Stimulated activated CD4-positive, alpha-beta T cell treated with anti-CD3 and anti-CD28 coated beads, Interleukin-2, amount 100 ng/mL, for 4 hours (primary cell): ENCODE results near the gene RND2.

Source experiments
- DNase-seq: peaks from one replicate; pipeline ENCODE4 v3.0.0-alpha.2; 2020; ENCODE audit warnings: low read depth

The RND2 gene

DNA sequence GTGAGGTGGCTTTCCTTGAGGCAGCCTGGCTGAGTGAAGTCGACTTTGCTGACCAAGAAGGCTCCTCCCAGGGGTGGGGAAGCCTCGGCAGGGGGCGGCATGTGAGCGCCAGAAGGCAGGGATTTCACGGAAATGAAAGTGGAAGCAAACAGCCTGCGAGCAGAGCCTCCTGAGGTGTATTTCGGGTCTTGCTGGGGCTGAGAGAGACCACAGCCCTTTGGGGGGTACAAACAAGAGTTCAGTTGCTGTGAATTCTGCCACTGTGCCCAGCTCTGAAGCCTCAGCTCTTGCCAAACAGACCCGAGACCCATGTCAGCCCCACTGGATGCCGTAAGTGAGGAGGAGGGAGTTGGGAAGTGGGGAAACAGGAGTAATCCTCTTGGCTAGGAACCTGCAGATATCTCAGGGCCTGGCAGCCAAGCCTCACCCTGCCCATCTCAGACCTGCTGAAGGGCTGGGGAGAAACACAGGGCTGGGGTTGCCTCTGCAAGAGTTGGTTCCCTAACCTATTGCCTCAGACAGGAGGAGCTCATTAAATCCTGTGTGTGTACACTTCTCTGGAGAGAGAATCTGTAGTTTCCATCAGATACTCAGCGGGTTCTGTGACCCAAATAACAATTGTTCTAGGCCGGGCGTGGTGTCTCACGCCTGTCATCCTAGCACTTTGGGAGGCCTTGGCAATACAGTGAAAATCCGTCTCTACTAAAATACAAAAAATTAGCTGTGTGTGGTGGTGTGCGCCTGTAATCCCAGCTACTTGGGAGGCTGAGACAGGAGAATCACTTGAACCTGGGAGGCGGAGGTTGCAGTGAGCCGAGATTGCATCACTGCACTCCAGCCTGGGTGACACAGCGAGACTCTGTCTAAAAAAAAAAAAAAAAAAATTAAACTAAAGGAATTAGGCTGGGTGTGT lies 18.1 kb upstream of the RND2 start, which contains the start of gene IFI35:
IFI35 (plus strand) TSS at position 146 of the 913 bp plus-strand sequence; CDS start at position 310, 164 bp downstream.
- peak; percentile 87 for DNase-seq

DNA sequence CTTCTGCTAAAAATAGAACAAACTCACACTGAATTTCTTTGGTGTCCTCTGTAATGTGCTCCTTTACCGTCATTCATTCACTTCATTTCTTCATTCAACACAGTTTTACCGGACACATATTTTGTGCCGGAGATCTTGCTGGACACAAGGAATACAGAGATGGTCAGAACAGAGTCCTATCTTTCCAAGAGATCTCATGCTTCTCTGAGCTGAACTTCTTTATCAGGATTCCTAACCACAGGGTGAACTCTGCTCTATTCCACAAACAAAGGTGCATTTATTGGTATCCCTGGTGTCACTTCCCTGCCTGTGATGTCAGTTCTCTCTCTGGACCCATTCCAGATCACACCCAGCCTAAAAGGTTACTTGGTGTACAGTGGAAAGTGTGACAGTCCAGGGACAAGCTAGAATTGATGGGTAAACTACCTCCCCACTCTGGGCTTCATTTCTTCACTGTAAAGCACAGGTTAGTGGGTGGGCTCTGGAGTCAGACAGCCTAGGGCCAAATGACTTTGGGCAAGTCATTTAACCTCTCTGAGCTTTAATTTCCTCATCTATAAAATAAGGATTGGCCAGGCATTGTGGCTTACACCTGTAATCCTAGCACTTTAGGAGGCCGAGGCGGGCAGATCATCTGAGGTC lies 14.2 kb upstream of the RND2 start:
- DNase-seq = no peak

DNA sequence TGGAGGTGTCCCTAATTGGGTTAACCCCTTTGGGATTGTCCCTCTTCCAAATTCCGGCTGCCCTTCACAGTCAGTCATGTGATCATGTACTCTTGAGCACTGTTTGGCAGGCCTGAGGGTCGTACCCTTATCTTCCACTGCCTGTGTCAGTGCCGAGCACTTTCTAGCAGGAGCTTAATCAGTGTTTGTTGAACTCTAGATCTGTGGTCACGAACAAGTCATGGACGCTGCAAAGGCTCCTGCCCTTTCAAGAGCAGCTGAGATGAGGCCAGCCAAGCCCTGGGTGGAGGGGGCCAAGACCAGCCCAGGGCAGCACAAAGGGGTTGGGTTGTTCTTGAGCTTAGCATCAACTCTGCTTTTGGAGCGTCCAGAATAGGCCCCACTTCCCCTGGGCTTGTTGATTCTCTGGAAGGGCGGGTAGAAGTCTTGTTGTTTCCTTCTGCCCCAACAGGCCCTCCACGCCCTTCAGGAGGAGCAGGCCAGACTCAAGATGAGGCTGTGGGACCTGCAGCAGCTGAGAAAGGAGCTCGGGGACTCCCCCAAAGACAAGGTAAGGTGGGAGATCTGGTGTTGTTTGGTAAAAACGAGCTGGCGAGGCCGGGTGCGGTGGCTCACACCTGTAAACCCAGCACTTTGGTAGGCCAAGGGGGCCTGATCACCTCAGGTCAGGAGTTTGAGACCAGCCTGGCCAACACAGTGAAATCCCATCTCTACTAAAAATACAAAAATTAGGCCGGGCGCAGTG lies 13.1 kb upstream of the RND2 start:
- DNase-seq = no peak

GRCh38 chr17:43013296-43013695 lies 11.7 kb upstream of the RND2 start:
- no peak for DNase-seq

GRCh38 chr17:43014020-43014648 lies 10.9 kb upstream of the RND2 start:
- no peak for DNase-seq

DNA sequence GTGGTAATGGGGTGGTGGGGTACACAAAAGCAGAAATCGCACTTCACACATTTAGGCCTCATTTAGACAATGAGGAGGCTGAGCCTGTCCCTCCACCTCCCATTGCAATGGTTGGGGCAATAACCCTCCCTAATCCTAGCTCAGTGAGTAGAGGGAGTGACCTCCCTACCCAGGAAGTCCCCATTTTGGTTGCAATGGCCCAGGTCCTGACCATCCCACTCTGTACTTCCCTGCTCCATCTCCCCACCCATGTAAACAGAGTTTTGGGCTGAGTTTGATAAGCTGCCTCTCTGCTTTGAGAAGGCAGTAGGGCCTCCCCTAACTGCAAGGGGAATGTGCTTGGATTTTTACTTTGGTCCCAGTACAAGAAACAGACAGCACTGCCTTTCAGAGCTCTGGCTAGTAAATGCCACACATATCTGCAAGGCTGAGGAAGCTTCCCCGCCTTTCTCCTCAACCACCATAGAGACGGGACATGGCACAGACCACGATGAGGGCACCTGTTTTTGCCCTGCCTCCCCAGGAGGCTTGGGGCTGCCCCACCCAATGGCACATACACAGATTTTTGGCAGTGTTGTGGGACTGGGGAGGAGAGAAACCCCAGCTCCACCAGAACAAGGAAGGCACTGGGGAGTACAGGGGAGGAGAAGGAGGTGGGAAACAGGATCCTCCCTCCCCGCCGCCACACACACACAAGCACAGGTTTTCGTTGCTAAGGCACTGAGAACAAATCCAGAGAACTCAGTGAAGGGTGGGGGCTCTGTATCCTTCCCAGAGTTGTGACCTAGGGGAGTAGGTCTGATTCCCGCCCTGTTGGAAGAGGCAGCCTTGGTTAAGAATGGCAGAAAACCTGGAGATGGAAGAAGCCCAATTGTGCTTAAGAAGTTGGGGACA lies 10.1 kb upstream of the RND2 start:
- DNase-seq = no peak

GRCh38 chr17:43015579-43015978 lies 9.5 kb upstream of the RND2 start:
- DNase-seq = no peak

DNA sequence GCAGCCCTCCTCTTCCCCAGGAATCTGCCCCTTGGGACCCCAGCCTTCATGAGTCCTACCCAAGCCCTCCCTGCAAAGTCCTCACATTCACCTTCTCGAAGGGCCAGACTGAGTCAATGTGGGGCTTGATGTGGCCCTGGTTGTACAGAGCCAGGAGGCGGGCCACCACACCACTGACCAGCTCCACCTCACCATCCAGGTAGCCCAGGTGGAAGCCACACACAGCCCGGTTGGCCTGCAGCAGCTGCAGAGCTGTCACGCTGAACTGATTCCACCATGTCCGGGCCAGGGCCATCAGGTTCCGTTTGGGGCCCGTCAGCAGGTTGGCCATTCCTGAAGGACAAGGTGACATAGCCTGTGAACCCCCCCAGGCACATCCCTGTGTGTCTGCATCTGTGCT lies 8.8 kb upstream of the RND2 start:
- DNase-seq = no peak

DNA sequence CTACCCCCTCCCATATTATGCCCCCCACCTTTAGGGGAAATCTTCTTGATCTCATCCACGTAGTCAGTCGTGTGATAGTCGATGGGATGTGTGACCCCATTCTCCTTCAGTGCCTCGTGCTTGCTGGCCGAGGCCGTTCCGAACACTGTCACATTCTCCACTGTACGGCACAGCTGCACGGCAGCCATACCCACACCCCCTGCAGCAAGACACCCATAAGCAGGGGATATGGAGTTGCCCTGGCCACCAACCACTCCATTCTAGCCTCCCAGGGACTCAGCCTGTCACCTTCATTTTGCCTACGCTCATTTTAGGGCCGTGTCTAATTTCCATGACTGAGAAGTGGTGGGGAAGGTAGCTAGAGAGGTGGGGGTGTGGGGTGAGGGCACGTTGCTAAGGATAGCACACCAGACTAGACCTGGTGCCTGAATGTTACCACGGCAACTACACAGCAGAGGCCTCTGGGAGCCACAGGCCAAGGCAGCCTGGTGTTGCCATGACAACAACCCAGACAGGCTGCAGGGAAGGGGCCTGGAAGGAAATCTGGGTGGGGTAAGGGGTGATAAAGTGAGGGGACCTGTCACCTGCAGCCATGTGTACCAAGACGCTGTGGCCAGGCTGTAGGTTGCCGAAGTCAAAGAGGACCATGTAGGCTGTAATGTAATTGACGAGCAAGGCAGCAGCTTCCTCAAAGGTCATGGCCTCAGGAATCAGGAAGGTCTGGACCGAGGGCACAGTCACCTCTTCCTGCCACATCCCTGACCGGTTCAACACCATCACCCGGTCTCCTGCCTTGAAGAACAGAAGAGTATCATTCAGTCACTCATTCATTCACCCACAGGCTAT lies 6.8 kb upstream of the RND2 start:
- DNase-seq = no peak

GRCh38 chr17:43018932-43019331 lies 6.1 kb upstream of the RND2 start:
- DNase-seq = no peak

GRCh38 chr17:43019418-43019817 lies 5.6 kb upstream of the RND2 start:
- no peak for DNase-seq

DNA sequence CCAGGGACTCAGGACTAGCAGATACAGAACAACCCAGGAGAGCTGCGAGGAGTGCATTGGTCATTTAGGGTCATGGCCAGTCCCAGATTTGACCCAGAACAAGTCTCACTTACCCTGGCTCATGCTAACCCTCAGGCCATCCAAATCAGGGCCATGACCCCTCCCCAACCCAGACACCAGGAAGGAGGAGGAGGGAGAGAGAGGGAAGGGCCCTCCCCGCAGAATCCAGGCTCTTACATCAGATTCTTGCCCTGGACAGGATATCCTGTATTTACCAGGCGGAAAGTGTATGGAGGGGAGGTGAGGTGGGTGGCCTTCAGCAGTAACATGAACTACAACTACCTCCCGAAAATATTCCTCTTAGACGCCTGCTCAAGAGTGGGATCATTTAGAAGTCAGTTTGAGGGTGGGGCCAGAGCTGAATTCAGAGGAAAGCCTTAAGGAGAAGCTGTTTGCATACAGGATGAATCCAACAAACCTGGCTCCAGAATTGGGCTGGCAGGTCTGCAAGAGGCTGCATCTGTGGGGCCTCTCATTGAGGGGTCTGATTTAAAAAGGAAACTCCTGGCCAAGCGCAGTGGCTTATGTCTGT lies 4.9 kb upstream of the RND2 start:
- no peak for DNase-seq

DNA sequence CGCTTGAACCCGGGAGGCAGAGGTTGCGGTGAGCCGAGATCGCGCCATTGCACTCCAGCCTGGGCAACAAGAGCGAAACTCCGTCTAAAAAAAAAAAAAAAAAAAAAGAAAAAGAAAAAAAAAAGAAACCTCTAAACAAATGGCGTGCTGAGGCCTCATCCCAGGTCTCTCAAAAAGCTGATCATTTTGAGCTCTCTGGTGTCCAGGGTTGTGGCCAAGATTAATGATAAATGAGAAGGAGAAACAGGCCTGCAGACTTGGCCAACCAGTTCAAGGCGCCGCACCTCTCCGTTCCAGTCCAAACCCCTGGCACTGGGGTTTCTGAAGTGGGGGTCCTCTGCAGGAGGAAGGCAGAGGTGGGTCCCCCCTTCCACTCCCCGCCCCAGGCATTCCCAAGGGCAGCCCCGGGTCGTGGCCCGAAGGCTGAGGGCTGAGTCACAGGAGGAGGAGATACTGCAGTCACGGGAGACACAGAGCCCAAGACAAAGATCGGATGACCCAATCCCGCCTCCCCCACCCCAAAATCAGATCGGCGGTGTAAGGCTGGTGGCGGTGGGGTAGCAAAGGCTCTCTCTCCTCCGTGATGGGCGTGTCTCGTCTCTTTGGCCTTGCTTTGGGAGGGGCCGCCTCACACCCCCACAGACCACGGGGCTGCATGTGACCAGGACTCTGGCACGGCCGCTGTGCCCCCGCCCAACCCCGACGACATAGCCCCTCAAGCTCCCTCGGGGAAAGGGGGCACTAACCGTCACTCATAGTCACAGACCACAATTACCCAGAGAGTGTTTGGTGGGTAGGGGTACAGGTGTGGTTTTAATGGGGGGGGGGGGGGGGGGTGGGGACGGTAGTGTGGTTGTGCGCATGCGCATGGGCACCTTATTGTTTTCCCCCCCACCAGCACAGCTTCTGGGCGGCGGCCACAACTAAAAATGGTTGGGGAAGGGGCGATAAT lies 4.0 kb upstream of the RND2 start:
- no peak for DNase-seq

- DNase-seq = peak; percentile 43
Measured at GRCh38 chr17:43021741-43022512, 3.1 kb upstream of the RND2 start, which contains the start of gene VAT1. Gene VAT1, minus strand, starts transcription at chr17:43022385. Its CDS starts 63 bp downstream, at chr17:43022322.

- DNase-seq = no peak
Measured at GRCh38 chr17:43025290-43025657, 243 bp downstream of the RND2 start.

GRCh38 chr17:43025766-43026537 lies 921 bp downstream of the RND2 start:
- no peak for DNase-seq

DNA sequence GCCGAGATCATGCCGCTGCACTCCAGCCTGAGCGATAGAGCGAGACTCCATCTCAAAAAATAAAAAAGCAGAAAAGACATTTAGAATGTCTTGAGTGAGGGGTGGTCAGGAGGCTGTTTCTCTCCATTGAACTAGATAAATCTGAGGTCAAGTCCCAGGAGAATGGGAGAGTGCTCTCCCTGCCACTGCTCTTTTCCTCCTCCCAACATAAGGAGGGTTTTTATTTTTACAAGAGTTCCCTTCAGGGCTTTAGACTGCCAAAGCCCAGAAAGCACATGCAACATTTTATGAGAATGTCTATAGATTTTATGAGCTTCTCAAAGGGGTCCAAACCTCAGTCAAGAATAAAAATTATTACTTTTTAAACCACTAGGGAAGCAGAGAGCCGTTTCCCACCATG lies 1.6 kb downstream of the RND2 start:
- no peak for DNase-seq
